ENCODE results near the gene ATG13. TPM values are rescaled to one million over a fixed set of nuclear protein-coding genes. Genes with fewer than 3 reads are reported as not detected.
A peak's percentile ranks its signal among the peaks of the same experiment; 100 is the strongest.
"Not testable (repeated sequence)": the region's sequence is repeated elsewhere in the genome, so short reads cannot be mapped to it uniquely, and the experiment has no call there.

ATG13 gene
- total RNA-seq, 2 donors from 2014 or later: 110 to 129 TPM

GRCh38 chr11:46706886-46707285, 89.5 kb downstream of the ATG13 start:
- Mint-ChIP-seq H3K36me3 (ENCODE audit: low read depth) (peaks cover 2% of the 10 kb centered on the region), H3K27ac (peak overlapping the region; percentile 79), H3K27me3 (no peaks in the 10 kb centered on the region), H3K4me3 (no peak overlapping the region), H3K4me1 (peaks cover 17% of the 10 kb centered on the region)
- DNase-seq (no peak), ATAC-seq (no peak)
- H3K9me3 ChIP-seq (ENCODE audit: control insufficient read depth, low read length, poor library complexity, severe bottlenecking): no peaks in the 10 kb centered on the region

- H3K9me3 ChIP-seq (ENCODE audit: control insufficient read depth, low read length, poor library complexity, severe bottlenecking); DNase-seq; ATAC-seq; H3K36me3 Mint-ChIP-seq (ENCODE audit: low read depth); H3K4me1 Mint-ChIP-seq; H3K4me3 Mint-ChIP-seq; H3K27me3 Mint-ChIP-seq: not testable (repeated sequence)
- peak overlapping the region; percentile 59 for H3K27ac Mint-ChIP-seq
These were observed 92.0 kb downstream of the ATG13 start for GRCh38 chr11:46709351-46709750.

GRCh38 chr11:46710821-46711269, 93.5 kb downstream of the ATG13 start:
- no peaks in the 10 kb centered on the region for H3K9me3 ChIP-seq (ENCODE audit: control insufficient read depth, low read length, poor library complexity, severe bottlenecking)
- Mint-ChIP-seq H3K27me3 (no peaks in the 10 kb centered on the region), H3K27ac (no peak overlapping the region), H3K36me3 (ENCODE audit: low read depth) (no peaks in the 10 kb centered on the region), H3K4me3 (no peak overlapping the region), H3K4me1 (peaks cover 7% of the 10 kb centered on the region)
- DNase-seq (no peak), ATAC-seq (no peak)

GRCh38 chr11:46711303-46711702, 94.0 kb downstream of the ATG13 start:
- Mint-ChIP-seq H3K27me3 (no peaks in the 10 kb centered on the region), H3K4me3 (no peak overlapping the region), H3K27ac (no peak overlapping the region), H3K4me1 (peaks cover 7% of the 10 kb centered on the region), H3K36me3 (ENCODE audit: low read depth) (no peaks in the 10 kb centered on the region)
- no peak for ATAC-seq
- no peak for DNase-seq
- H3K9me3 ChIP-seq (ENCODE audit: control insufficient read depth, low read length, poor library complexity, severe bottlenecking): no peaks in the 10 kb centered on the region

GRCh38 chr11:46712874-46713576, 95.7 kb downstream of the ATG13 start:
- no peak overlapping the region for H3K4me3 Mint-ChIP-seq
- H3K9me3 ChIP-seq (ENCODE audit: control insufficient read depth, low read length, poor library complexity, severe bottlenecking): no peaks in the 10 kb centered on the region
- no peaks in the 10 kb centered on the region for H3K4me1 Mint-ChIP-seq
- DNase-seq (no peak), ATAC-seq (no peak)
- H3K27ac Mint-ChIP-seq: no peak overlapping the region
- no peaks in the 10 kb centered on the region for H3K27me3 Mint-ChIP-seq
- H3K36me3 Mint-ChIP-seq (ENCODE audit: low read depth): no peaks in the 10 kb centered on the region

GRCh38 chr11:46717825-46718154, 100.4 kb downstream of the ATG13 start:
- not testable (repeated sequence) for H3K27me3 Mint-ChIP-seq; H3K27ac Mint-ChIP-seq; H3K4me3 Mint-ChIP-seq; H3K36me3 Mint-ChIP-seq (ENCODE audit: low read depth); H3K4me1 Mint-ChIP-seq; H3K9me3 ChIP-seq (ENCODE audit: control insufficient read depth, low read length, poor library complexity, severe bottlenecking); ATAC-seq; DNase-seq

- H3K27ac Mint-ChIP-seq: no peak overlapping the region
- no peak for DNase-seq
- H3K4me3 Mint-ChIP-seq: no peak overlapping the region
- no peaks in the 10 kb centered on the region for H3K9me3 ChIP-seq (ENCODE audit: control insufficient read depth, low read length, poor library complexity, severe bottlenecking)
- H3K36me3 Mint-ChIP-seq (ENCODE audit: low read depth): no peaks in the 10 kb centered on the region
- peak; percentile 28 for ATAC-seq
- no peaks in the 10 kb centered on the region for H3K27me3 Mint-ChIP-seq
- peaks cover 5% of the 10 kb centered on the region for H3K4me1 Mint-ChIP-seq
These were observed 101.0 kb downstream of the ATG13 start for GRCh38 chr11:46718155-46719019.

- DNase-seq (no peak), ATAC-seq (no peak)
- H3K36me3 Mint-ChIP-seq (ENCODE audit: low read depth): no peaks in the 10 kb centered on the region
- peaks cover 5% of the 10 kb centered on the region for H3K4me1 Mint-ChIP-seq
- H3K4me3 Mint-ChIP-seq: no peak within 1 kb of the TSS
- H3K9me3 ChIP-seq (ENCODE audit: control insufficient read depth, low read length, poor library complexity, severe bottlenecking): no peaks in the 10 kb centered on the region
- no peaks in the 10 kb centered on the region for H3K27me3 Mint-ChIP-seq
- no peak within 1 kb of the TSS for H3K27ac Mint-ChIP-seq
These were observed 101.7 kb downstream of the ATG13 start, which contains the start of gene F2 for GRCh38 chr11:46719048-46719542. TSS of gene F2 (plus strand) at chr11:46719213. CDS start at chr11:46719236, 23 bp downstream.

GRCh38 chr11:46719543-46720218, 102.3 kb downstream of the ATG13 start:
- H3K4me3 Mint-ChIP-seq: no peak overlapping the region
- ATAC-seq (no peak), DNase-seq (no peak)
- H3K4me1 Mint-ChIP-seq: peaks cover 5% of the 10 kb centered on the region
- H3K36me3 Mint-ChIP-seq (ENCODE audit: low read depth): no peaks in the 10 kb centered on the region
- H3K27me3 Mint-ChIP-seq: no peaks in the 10 kb centered on the region
- no peak overlapping the region for H3K27ac Mint-ChIP-seq
- no peaks in the 10 kb centered on the region for H3K9me3 ChIP-seq (ENCODE audit: control insufficient read depth, low read length, poor library complexity, severe bottlenecking)

GRCh38 chr11:46721286-46721685, 103.9 kb downstream of the ATG13 start:
- no peaks in the 10 kb centered on the region for H3K36me3 Mint-ChIP-seq (ENCODE audit: low read depth)
- peaks cover 5% of the 10 kb centered on the region for H3K4me1 Mint-ChIP-seq
- no peaks in the 10 kb centered on the region for H3K9me3 ChIP-seq (ENCODE audit: control insufficient read depth, low read length, poor library complexity, severe bottlenecking)
- no peak for ATAC-seq
- H3K27me3 Mint-ChIP-seq: no peaks in the 10 kb centered on the region
- no peak overlapping the region for H3K4me3 Mint-ChIP-seq
- DNase-seq: no peak
- H3K27ac Mint-ChIP-seq: no peak overlapping the region

GRCh38 chr11:46722566-46723358, 105.4 kb downstream of the ATG13 start:
- H3K4me3 Mint-ChIP-seq: no peak overlapping the region
- DNase-seq: no peak
- H3K36me3 Mint-ChIP-seq (ENCODE audit: low read depth): no peaks in the 10 kb centered on the region
- H3K27me3 Mint-ChIP-seq: no peaks in the 10 kb centered on the region
- no peak for ATAC-seq
- no peaks in the 10 kb centered on the region for H3K9me3 ChIP-seq (ENCODE audit: control insufficient read depth, low read length, poor library complexity, severe bottlenecking)
- H3K4me1 Mint-ChIP-seq: peaks cover 5% of the 10 kb centered on the region
- no peak overlapping the region for H3K27ac Mint-ChIP-seq

- H3K9me3 ChIP-seq (ENCODE audit: control insufficient read depth, low read length, poor library complexity, severe bottlenecking): no peaks in the 10 kb centered on the region
These were observed 106.0 kb downstream of the ATG13 start for GRCh38 chr11:46723359-46723680.

GRCh38 chr11:46724088-46724487, 106.7 kb downstream of the ATG13 start:
- no peak overlapping the region for H3K4me3 Mint-ChIP-seq
- H3K27me3 Mint-ChIP-seq: no peaks in the 10 kb centered on the region
- DNase-seq: no peak
- no peaks in the 10 kb centered on the region for H3K9me3 ChIP-seq (ENCODE audit: control insufficient read depth, low read length, poor library complexity, severe bottlenecking)
- ATAC-seq: no peak
- H3K27ac Mint-ChIP-seq: no peak overlapping the region
- H3K4me1 Mint-ChIP-seq: no peaks in the 10 kb centered on the region
- no peaks in the 10 kb centered on the region for H3K36me3 Mint-ChIP-seq (ENCODE audit: low read depth)

More at GRCh38 chr11:46723359-46723680, 106.0 kb downstream of the ATG13 start:
- Mint-ChIP-seq H3K27me3 (no peaks in the 10 kb centered on the region), H3K4me1 (peaks cover 3% of the 10 kb centered on the region), H3K4me3 (no peak overlapping the region), H3K27ac (no peak overlapping the region), H3K36me3 (ENCODE audit: low read depth) (no peaks in the 10 kb centered on the region)
- ATAC-seq: no peak
- no peak for DNase-seq

Measured in T-helper 17 cell (primary cell).